Activated T-cell treated with anti-CD3 and anti-CD28 coated beads for 24 hours (primary cell): ENCODE results near the gene SEC11C.
"Not testable (repeated sequence)": the region's sequence is repeated elsewhere in the genome, so short reads cannot be mapped to it uniquely, and the experiment has no call there.

Source experiments
- DNase-seq: peaks from one replicate; pipeline ENCODE4 v3.0.0-alpha.2; 2020; ENCODE audit warnings: low read depth

The SEC11C gene

DNA sequence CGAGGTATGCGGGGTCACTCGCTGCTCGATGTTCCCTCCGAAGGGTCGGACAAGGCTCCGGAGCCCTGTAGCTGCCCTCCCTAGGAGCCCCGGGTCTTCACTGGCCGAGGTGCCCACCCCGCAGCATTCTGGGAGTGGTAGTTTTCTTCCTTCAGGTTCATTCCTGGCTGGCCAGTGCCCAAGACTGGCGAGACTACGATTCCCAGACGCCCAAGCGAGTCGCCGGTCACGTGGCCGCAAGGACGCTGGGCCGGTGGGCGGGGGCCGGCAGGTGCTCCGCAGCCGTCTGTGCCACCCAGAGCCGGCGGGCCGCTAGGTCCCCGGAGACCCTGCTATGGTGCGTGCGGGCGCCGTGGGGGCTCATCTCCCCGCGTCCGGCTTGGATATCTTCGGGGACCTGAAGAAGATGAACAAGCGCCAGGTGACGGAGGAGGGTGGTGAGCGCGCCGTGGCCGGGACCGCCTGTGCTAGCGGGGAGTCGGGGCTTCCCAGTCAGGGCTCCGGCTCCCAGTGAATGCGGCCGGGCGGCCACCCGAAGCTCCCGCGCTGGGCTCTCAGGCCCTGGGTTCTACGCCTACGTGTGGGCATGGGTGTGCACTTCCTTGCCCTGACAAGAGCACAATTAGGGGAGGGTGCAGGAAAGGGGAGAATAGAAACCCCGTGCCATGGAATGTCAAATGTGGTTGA, at the start of gene SEC11C:
Gene SEC11C, plus strand, starts transcription at position 270 of the 687 bp plus-strand sequence. Its CDS starts 65 bp downstream, at position 335.
- DNase-seq = peak; percentile 94

DNA sequence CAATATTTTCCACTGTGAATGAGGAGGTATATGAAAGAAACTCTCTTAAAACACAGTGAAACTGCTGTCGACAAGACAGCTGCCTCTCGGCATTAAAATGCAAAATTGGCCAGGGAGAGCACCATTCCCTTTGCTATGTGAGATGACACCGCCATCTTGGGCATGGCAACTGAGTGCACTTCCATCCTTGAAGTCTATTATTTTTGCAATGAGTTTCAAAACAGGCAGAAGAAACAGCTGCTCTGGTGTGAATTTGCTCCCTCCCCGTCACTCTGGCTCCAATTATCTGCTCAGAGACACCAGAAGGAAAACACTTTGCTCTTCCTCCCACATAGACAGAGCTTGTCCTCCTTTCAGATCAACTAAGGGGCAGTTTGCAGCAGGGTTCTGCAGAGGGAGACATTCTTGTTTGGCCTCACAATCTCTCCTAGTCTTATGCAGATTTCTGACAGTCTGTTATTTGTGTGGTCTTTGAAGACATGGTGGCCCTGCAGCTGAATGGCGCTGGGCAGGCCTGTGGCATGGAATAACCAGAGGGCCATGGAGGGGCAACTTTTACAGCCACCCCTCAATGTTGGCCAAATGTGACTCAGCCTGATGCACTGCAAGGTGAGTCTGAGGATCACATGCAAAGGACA, 48.6 kb upstream of the SEC11C start:
- DNase-seq = no peak

DNA sequence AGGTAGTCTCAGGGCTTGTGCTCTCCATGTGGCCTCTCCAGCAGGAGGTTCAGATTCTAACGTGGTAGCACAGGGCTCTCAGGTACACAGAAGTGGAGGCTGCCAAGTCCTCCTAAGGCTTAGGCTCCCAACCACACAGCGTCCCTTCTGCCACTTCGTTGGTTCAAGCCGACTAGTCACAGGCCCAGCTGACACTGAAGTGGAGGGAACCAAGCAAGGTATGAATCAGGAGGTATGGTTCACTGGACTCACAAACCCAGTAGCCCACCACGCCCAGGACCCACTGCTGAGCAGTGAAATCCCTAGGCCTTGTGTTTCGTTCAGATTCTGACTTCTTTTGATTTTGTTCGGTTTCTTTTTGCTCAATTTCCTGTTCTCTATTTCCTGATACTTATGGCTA, 46.0 kb upstream of the SEC11C start:
- DNase-seq = no peak

DNA sequence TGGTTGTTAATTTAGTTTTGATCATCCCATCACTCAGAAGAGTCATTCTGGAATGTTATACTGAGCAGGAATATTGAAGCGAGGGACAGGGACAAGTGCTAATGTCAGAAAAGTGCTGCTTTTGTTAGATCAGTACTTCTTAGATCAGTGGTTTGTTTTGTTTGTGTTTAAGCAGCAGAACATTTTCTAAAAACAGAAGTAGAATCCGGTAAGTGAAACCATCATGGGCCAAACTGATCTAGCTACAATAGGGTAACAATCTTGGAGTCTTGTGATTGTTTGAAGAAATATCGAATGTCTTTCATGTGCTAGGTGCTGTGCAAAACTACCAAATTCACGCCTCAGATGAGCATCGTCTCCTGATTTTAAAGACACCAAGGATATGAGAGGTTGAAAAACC, 45.1 kb upstream of the SEC11C start:
- DNase-seq = no peak

DNA sequence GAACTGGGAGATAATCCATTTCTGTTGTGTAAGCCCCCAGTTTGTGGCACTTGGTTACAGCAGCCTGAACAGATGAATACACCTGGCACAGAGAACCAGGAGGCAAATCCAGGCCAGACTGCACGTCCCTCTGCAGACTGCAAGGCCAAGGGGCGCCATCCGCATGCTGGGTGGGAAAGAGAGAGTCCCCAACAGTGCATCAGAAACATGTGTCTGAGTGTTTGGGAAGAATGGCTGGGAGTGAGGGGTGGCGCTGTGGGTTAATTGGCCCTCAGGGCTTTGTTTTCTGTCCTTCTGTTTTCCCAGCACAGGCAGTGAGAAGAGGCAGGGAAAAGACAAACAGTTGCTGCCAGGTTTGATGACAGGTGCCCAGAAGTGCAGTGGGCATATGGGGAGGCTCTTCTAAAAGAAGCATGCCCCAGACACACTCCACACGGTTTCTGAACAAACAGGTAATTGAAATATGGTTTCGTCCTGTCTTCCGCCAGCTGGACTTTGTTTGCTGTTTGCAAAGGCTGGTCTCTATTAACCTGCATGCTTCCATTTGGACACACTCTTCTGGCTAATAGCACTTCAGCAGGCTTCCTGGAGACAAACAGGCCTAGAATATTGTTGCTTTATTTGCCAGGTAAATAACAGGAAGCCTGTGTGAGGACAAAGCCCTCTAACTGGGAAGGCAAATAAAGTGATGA, 43.4 kb upstream of the SEC11C start:
- no peak for DNase-seq

DNA sequence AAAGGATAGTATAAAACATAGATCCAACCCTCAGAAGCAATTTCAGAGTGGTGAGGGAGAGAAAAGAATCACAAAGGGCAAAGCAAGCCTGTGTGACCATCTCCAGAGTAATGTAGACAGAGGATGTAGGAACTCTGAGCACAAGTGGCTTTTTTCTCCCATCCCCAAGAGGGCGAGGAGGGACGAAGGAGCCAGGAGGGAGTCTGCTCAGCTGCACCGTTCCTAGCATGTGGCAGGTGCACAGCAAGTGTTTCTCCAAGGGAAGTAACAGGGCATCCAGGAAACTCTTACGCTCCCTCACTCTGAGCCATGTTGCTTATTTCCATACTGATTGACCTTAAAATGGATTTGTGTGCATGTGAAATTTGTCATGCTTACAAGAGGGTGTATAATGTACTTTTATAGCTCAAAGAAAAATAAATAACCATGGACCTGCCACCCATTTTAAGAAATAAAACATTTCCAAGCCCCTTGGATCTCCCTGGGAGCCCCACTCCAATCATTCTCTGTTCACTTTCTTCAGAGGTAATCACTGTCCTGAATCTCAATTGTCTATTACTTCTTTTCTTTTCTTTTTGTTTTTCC, 37.8 kb upstream of the SEC11C start:
- no peak for DNase-seq

DNA sequence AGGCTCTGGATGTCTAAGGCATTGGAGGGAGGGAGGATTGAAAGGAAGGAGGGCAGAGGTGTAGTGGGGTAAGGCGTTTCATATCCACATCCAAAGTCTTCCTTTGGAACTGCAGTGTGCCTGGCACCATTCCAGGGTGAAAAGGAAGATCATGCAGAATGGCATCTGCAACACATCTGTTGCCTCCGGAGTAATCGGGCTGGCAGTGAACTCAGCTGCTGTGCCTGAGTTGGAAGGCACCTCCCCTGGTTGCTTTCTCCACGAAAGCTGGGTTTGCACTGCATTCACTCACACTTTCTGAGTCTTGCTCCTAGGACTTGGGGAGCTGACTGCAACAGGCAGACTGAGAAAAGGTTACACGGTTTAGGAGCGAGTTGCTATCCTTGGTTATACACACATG, 30.3 kb upstream of the SEC11C start:
- DNase-seq = no peak

DNA sequence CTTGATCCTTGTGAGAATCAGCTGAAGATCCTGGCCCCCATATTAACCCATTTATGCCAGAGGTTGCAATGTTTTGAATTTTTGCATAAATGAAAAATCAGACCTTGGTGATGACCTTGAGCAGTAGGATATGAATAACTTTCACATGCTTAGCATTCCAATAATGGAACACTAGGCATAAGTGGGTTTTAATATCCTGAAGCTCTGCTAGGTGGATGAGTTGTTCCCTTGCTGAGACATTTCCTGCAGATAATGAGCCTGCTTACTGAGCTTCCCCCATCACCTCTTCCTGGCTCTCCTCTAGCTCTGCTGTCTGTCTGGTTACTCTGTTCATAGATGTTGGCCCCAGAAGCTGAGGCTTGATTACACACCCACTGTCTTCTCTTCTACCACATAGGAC, 25.5 kb upstream of the SEC11C start:
- DNase-seq = no peak

DNA sequence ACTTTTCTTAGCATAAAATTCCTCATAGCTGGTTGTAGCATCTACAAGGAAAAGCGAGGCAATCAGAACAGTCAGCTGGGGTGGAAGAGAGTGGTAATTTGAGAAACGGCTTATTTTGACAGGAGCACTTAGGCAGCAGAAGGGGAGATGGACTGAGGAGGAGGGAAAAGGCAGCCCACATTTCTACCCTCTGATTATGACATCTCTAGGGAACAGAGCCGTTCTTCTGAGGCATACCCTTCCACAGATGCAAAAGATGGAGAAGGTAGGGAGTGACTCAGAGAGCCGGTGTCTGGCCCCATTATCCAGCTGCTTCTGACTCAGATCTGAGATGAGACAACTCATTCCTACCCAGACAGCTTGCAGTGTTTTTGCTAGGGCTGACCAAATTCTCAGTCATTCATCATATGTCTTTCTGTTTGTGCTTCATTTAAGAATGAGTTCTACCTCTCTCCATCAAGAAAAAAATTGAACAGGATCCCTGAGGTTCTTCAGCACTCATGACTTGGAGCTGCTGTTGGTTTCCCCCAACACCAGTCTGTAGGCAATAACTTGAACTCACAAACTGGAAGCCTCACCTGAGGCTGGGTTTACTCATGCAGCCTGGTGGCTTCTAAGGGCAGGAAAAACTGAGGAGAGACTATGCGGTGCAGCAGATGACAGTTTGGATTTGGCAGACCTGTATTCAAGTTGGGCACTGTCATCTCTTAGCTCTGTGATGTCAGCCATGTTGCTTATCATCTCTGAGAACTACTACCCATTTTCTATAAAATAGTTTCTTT, 15.9 kb upstream of the SEC11C start:
- no peak for DNase-seq

DNA sequence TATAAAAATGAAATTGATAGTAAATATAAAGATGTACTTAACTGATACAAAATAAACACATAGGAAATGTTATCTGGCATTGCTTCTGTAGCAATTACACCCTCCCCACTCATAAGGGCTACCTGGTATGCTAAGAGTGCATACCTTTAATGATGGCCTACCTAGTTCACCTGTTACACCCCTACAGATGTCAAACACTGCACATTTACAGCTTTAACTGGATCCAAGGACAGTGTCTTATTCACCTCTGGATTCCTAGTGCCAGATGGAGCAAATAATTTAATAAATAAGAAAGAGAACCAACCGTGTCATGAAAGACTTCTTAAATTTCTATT, 15.3 kb upstream of the SEC11C start:
- no peak for DNase-seq

DNA sequence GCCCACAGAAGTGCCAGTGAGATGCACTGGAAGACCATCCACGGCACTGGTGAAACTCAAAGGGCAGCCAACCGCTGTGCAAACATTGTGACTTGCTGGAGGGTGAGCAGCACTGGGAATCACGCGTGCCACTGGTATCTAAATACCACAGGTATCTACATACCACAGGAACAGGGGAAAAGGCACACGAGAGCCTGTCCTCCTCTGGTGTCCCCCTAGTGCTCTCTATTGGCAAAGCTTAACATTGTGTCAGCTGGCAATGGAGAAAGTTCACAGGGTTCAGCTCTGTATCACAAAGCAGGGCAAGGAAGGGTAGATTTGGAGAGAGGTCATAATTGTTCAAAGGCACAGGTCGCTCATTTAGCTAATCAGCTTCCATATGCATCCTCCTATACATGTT, 12.6 kb upstream of the SEC11C start:
- no peak for DNase-seq

DNA sequence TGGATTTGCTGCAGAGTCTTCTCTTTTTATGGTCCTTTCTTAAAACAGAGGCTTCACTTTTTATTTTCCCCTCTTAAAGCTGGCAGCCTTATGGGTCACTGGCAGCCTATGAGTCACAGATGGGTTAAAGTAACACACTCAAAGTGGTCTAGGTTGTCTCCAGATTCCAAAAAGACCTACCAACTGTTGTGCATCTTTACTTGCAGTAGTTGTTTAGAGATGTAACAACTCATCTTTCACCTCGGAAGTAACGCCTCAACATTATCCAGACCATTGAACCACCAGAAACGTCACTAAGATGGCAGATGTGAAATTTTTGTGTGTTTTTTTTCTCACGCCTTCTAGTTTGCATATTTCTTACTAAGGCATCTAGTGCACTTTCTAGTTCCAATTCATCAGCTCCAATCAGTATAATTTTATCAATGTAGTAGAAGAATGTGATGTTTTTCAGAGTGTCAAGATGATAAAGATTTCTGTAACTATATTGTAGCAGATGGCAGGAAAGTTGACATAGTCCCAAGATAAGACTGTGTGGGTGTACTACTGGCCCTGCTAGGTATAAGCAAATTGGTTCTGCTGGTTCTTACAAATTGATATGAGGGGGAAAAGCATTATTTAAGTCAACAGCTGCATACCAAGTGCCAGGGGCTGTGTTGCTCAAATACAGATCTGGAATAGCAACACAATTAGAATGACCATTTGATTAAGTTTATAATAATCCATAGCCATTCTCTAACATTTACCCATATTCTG, 9.6 kb upstream of the SEC11C start:
- no peak for DNase-seq

DNA sequence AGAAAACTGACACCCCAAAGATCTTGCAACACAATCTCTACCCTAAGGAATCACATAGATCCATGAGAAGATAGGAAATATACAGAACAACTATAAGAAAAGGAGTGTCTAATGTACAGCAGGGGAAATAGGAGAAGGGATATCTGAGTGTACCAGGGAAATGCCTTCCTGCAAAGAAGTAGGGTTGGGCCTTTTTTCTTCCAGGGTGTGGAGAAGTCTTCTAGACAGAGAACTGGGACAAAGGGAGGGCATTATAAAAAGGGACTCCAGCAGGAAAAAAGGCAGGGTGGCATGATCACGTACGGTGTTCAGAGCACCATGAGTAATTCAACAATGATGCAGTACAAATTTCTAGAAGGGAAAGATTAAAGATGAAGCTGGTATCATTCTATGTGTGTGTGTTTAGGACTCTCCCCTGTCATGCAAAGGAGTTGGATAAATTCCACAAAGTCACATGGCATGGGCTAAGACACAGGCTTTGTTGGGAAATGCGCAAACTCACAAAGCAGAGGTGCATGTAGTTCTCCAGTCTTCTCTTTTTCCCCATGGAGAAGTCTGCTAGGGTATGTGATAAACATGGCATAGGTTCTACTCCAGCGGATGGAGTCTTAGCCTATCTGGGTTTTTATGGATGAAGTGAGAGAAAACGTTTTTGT, 6.7 kb upstream of the SEC11C start:
- DNase-seq = no peak

DNA sequence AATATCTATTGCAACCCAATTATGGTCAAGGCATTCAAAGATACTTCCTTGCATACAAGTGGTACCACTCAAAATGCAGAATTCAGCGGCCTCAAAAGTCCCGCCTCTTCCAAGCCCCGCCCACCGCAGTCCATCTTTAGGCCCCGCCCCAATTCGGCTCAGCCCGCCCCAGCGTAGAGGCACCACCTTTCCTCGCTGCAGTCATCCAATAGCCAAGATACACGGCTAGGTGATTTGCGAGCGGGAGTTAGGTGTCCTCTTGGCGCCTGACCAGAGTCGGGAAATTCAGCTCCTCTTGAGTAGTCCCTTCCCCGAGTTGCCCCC, 431 bp upstream of the SEC11C start:
- peak; percentile 91 for DNase-seq

DNA sequence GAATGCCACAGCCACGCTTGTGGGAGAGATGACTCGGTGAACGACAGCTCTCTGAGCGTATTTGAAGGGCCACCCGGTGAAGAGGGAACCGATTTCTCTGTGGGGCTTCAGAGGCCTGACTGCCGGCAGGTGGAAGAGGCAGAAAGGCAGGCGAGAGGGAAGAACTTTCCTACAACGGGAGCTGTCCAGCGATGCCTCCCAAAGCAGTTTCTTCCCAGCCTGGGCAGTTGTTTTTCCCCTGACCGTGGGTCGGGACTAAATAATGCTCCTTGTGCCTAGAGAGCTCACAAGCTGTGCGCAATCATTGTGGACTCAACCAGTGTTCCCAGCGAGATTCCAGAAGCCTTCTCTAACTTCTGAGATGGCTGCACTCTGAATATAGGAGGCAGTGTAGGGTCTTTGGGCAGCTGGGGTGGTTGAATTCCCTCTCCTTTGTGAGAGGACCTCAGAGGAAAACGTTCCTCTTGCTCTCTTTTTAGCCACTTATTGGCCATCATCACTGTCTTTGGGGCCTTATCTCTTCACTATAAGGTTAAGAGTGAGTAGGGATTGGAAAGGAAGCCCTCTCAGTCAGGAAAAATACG, 710 bp downstream of the SEC11C start:
- no peak for DNase-seq

DNA sequence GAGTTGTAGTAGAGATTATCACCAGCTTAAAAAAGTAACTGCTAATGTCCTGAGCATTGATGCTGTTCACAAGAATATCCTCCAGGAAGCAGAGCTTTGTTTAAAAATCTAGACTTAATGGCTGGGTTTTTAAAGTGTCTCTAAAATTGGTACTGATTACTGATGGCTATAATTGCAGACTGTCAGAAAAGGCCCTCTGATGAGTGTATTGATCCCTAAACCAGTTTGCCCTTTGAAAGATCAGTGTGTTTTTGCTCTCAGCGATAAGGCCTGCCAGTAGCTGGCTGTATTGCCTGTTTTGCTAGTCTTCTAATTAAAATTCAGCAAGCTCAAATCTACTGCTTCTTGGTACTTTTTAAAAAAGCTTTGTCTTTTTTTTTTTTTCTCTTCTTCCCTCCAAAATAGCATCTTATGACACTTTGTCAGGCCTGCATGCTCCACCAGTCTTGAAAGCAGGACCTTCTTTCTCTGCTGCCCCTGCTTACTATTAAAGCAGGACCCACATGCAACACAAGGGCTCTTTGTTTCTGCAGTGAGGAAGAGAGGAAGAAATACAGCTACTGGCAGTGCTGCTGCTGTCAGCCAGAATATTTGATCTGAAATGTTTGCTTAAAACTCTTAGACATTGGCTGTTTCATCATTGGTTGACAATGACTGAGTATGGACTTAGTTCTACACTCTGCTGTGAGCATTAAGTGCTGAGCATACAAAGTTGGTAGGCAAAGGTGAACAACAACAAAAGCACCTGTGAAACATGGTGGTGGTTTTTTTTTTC, 1.8 kb downstream of the SEC11C start:
- DNase-seq = no peak

DNA sequence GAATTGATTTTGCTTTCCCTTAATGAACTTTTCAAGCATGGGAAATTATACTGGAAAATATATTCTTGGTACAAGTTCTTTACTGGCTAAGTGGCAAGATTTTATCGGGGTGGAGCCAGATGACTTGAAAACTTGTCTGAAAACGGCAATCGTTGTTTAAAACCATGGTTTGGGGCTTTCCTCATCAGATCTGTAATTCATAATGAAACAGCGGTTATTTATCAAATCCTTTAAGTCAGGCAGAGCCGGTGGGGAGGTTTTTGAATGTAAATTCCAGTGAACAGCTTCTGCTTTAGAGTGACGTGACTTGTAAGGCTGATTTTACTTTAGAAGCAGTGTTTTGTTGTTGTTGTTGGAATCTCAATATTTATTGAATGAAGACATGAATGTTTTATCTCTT, 2.6 kb downstream of the SEC11C start:
- DNase-seq = no peak

DNA sequence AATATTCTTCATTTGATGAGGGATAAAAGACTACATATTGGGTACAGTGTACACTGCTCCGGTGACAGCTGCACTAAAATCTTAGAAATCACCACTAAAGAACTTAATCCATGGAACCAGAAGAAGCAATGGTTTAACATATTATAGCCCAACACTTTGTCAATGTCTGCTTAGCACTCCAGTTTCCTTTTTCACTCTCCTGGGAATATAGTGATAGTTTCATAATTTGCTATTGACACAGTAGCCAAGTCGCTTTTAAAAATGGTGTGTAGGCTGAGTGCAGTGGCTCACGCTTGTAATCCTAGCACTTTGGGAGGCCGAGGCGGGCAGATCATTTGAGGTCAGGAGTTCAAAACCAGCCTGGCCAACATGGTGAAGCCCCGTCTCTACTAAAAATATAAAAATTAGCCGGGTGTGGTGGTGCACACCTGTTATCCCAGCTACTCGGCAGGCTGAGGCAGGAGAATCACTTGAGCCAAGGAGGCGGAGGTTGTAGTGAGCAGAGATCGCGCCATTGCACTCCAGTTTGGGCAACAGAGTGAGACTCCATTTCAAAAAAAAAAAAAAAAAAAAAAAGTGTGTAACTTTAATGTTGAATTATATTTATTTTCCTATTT, 3.2 kb downstream of the SEC11C start:
- DNase-seq = not testable (repeated sequence)

DNA sequence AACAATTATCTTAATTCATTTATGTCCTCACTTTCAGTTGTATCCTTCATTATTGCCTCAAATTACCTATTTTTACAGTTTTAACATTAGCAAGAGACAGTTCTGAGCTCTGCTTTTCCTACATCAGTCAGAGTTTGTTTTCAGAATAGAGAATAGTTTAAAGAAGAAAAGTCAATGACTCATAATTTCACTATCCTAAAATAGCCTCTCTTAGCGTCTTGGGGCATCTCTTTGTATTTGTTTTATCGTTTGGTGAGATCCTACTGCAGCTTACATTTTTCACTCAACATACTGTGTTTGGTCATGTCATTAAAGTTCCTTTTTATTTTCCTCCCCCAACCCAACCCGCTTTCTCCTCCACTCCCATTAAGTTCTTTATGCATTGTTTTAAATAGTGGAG, 3.8 kb downstream of the SEC11C start:
- DNase-seq = no peak

DNA sequence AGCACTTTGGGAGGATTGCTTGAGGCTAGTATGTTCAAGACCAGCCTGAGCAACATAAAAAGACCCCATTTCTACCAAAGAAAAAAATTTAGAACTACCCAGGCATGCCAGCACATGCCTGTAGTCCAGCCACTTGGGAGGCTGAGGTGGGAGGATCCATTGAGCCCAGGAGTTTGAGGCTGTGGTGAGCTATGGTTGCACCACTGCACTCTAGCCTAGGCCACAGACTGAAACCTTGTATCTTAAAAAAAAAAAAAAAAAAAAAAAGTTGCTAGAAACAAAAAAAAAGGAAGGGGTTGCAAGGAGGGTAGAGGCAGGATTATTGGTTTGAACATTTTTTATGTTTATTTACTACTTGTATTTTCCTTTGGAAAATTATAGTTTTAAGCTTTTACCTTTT, 4.8 kb downstream of the SEC11C start:
- DNase-seq = no peak
